Right lobe of liver (tissue), 6 donors: ENCODE measurements around the gene RASAL2. TPM values are rescaled to one million over a fixed set of nuclear protein-coding genes. Genes with fewer than 3 reads are reported as not detected.

Experiments used
- ATAC-seq, 4 donors: fragments of 200-7000 bp; cut with Tn5 transposase; one replicate each; pipeline ENCODE4 v1.9.1; 2020; ENCODE audit warnings: mild to moderate bottlenecking in 4 of 4, moderate library complexity in 4 of 4
- DNase-seq, 3 donors: peaks; one replicate each; pipeline ENCODE4 v3.0.0-alpha.2; 2020
- H3K27ac ChIP-seq, 3 donors: fragments of 200-600 bp; one replicate each; pipeline ENCODE4 v1.8.0; 2022
- H3K27me3 ChIP-seq, 2 donors: fragments of 200-600 bp; one replicate each; pipeline ENCODE4 v1.8.0; 2022
- H3K36me3 ChIP-seq, 4 donors: fragments of 200-600 bp; sonication (generic) in 1 of 4; one replicate each; pipeline versions ENCODE4 v1.5.1 to v1.8.0; 2017 to 2022; ENCODE audit warnings: control low read depth in 1 of 4
- H3K4me1 ChIP-seq, 4 donors: fragments of 200-600 bp; sonication (generic) in 1 of 4; one replicate each; pipeline versions ENCODE4 v1.5.1 to v1.8.0; 2017 to 2022; ENCODE audit warnings: control low read depth in 1 of 4
- H3K4me3 ChIP-seq, 3 donors: fragments of 200-600 bp; one replicate each; pipeline ENCODE4 v1.8.0; 2022
- H3K9me3 ChIP-seq, 4 donors: fragments of 200-600 bp; sonication (generic) in 1 of 4; one replicate each; pipeline versions ENCODE4 v1.5.1 to v1.8.0; 2017 to 2022; ENCODE audit warnings: control low read depth in 1 of 4
- POLR2A ChIP-seq: fragments of 450-650 bp; IDR thresholded peaks from one replicate; pipeline ENCODE4 v1.6.1; 2017; ENCODE audit warnings: antibody characterized with exemption, mild to moderate bottlenecking
- WGBS: methylation state at CpG from one replicate; pipeline ENCODE4 v1.1.6; 2018; ENCODE audit warnings: low coverage, low lambda C conversion rate; ENCODE audit not compliant: insufficient coverage; ENCODE audit errors: missing lambda C conversion rate; 5-methylcytosine and 5-hydroxymethylcytosine counted together
- intact Hi-C, 2 donors: fragments of 100-400 bp; cut with DNase I; formaldehyde crosslinking; loops; one replicate each; pipeline versions ENCODE4 v1.11.2 to v1.14.1; 2022
- total RNA-seq, 6 experiments: library from RNA; depleted of rRNA in 2 of 6; stranded (reverse); fragments of >200 nt in 2 of 6; fragmentation: NEBNext Ultra II Directional in 3 of 6; extraction: Animal tissue kit (Norgen Biotek cat#: 25700) in 3 of 6; gene quantifications; one replicate each; pipeline versions ENCODE4 v1.1.0 to v1.2.4, GENCODE V29; 2016 to 2023
- TF ChIP-seq, protein P1 (sequence below), 4 donors: fragments of 200-600 bp in 3 of 4; fragments of 450-650 bp in 1 of 4; IDR thresholded peaks; one replicate each; pipeline versions ENCODE4 v1.5.1 to v1.8.0; 2016 to 2022; ENCODE audit warnings: antibody characterized with exemption in 4 of 4, mild to moderate bottlenecking in 2 of 4
- donor health status: DM: no; HTN: yes; CAD: no.
- donor health status: DM: no; HTN: no; CAD: no.
- donor health status: DM: no; HTN: no; CAD: no.
- donor health status: DM: no; HTN: yes; CAD: no.
- donor health status: DM: no; HTN: yes; CAD: no.

RASAL2 gene
- total RNA-seq, 6 experiments from 2014 or later: 3.6 to 6.0 (median 5.2) TPM

DNA sequence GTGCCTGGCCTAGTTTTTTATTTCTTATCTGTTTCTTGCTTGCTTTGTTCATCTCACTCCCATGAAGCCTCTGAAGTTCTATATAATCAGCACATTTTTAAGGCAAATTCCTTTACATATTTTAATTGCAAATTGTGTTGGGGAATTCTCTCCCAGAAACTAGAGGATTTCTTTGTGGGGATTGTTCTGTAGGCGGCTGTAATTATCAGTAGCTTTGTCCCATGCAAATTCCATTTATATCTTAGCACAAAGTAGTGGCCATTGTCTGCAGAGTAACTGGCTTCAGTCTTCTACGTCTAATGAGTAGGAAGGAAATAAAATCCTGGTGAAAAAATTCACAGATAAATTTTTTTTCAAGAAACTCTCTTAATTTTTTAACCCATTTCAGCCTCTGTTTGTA is 367.2 kb downstream of the RASAL2 start:
- intact Hi-C loops: no loop called here
- no peak for TF ChIP-seq POLR2A
- TF ChIP-seq, protein P1, sequence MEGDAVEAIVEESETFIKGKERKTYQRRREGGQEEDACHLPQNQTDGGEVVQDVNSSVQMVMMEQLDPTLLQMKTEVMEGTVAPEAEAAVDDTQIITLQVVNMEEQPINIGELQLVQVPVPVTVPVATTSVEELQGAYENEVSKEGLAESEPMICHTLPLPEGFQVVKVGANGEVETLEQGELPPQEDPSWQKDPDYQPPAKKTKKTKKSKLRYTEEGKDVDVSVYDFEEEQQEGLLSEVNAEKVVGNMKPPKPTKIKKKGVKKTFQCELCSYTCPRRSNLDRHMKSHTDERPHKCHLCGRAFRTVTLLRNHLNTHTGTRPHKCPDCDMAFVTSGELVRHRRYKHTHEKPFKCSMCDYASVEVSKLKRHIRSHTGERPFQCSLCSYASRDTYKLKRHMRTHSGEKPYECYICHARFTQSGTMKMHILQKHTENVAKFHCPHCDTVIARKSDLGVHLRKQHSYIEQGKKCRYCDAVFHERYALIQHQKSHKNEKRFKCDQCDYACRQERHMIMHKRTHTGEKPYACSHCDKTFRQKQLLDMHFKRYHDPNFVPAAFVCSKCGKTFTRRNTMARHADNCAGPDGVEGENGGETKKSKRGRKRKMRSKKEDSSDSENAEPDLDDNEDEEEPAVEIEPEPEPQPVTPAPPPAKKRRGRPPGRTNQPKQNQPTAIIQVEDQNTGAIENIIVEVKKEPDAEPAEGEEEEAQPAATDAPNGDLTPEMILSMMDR (IDR thresholded peaks at IDR 0.05): no peak
- no peaks in the 10 kb centered on the region for H3K4me1 ChIP-seq
- DNase-seq (no peak), ATAC-seq (no peak)
- H3K9me3 ChIP-seq: no peaks in the 10 kb centered on the region
- H3K27ac ChIP-seq: no peak overlapping the region
- peaks cover 0 to 3% (median under 1%) of the 10 kb centered on the region in 4 donors for H3K36me3 ChIP-seq
- WGBS: 76% methylated on average over 2 of the region's 2 CpGs
- no peaks in the 10 kb centered on the region for H3K27me3 ChIP-seq
- H3K4me3 ChIP-seq: no peak overlapping the region

DNA sequence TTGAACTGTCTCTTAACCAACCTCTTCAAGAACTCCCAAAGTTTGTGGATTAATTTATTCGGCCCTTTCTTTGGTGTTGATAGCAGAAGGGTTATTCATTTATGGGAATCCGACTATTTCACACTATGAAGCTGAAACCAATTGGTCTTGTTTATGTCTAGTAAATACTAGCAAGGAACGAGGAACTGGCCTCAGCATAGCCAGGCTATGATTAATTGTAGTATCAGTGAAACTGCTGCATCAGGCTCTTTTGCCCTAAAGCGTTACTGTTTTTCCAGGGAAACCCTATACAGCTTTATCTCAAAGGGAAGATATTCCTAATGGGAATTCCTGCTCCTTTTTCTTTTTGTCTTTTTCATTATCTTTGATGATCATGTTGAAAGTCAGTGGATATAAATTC is 367.8 kb downstream of the RASAL2 start:
- TF ChIP-seq, protein P1 (IDR thresholded peaks at IDR 0.05): no peak
- TF ChIP-seq POLR2A: no peak
- WGBS: 72% methylated on average over 4 of the region's 4 CpGs
- no peak for ATAC-seq

DNA sequence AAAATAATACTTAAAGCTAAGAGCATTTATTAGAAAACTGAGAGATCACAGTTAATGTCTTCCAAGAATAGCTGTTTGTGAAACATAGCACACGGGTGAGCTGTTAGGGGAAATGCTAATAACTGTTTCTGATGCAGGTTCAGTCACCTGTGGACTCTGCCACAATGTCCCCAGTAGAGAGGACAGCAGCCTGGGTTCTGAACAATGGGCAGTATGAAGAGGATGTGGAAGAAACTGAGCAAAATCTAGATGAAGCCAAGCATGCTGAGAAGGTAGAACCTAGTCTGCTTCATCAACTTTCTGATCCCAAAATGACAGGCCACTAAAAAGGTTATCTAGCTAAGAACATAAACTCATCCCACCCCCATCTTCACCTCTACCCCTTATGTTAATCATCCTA is 370.2 kb downstream of the RASAL2 start:
- H3K27ac ChIP-seq: no peak overlapping the region
- no peaks in the 10 kb centered on the region for H3K9me3 ChIP-seq
- intact Hi-C loops: no loop called here
- no peak for ATAC-seq
- H3K4me1 ChIP-seq: no peaks in the 10 kb centered on the region
- no peaks in the 10 kb centered on the region for H3K27me3 ChIP-seq
- 83% methylated on average over 1 of the region's 1 CpG for WGBS
- H3K36me3 ChIP-seq: peaks cover 0 to 9% (median 4%) of the 10 kb centered on the region in 4 donors
- TF ChIP-seq POLR2A: no peak
- TF ChIP-seq, protein P1 (IDR thresholded peaks at IDR 0.05): no peak
- H3K4me3 ChIP-seq: no peak overlapping the region
- no peak for DNase-seq

More for the DNA sequence above, 367.8 kb downstream of the RASAL2 start:
- H3K4me1 ChIP-seq: no peaks in the 10 kb centered on the region
- H3K27ac ChIP-seq: no peak overlapping the region
- peaks cover 0 to 9% (median 1%) of the 10 kb centered on the region in 4 donors for H3K36me3 ChIP-seq
- intact Hi-C loops: no loop called here
- no peaks in the 10 kb centered on the region for H3K27me3 ChIP-seq
- H3K9me3 ChIP-seq: no peaks in the 10 kb centered on the region
- no peak for DNase-seq
- no peak overlapping the region for H3K4me3 ChIP-seq

DNA sequence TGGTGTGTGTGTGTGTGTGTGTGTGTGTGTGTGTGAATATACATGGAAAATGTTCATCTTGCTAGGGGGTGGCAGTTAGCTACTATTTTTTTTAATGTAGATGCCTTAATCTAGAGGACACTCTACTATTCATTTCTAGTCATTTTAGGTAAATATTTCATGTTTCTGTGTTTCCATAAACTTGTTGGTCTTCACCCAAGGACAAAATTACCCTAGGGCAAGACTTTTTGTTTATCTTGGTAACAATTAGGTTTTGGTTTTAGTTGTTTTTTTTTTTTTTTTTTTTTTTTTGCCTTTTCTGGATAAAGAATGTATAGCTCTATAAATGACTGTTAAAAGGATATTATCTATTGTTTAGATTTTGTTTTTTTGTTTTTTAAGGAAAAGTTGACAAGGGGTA is 370.7 kb downstream of the RASAL2 start:
- Histone ChIP-seq H3K4me3 (no peak overlapping the region), H3K4me1 (no peaks in the 10 kb centered on the region), H3K36me3 (peaks cover 0 to 9% (median 4%) of the 10 kb centered on the region in 4 donors), H3K9me3 (no peaks in the 10 kb centered on the region), H3K27ac (no peak overlapping the region), H3K27me3 (no peaks in the 10 kb centered on the region)
- no peak for ATAC-seq
- TF ChIP-seq POLR2A: no peak
- TF ChIP-seq, protein P1 (IDR thresholded peaks at IDR 0.05): no peak
- no peak for DNase-seq
- intact Hi-C loops: no loop called here

DNA sequence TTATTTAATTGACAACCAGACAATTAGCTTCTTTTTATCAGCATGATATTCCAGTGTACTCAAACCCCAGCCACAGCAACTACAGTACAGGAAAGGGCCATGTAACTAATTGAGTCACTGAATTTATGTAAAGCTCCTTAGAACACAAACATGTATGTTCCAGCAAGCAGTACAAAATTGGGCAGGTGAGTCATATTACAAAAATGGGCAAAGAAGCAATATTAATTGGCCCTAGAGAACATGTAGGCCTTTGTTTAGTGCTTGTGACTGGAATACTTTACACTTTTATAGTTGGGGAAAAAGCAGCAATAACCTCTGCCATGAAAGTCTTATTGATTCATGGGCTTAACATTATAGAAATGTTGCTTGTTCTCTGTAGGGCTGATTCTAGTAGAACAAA is 371.1 kb downstream of the RASAL2 start:
- Histone ChIP-seq H3K4me3 (no peak overlapping the region), H3K9me3 (no peaks in the 10 kb centered on the region), H3K27me3 (no peaks in the 10 kb centered on the region), H3K27ac (no peak overlapping the region), H3K36me3 (peaks cover 0 to 9% (median 4%) of the 10 kb centered on the region in 4 donors), H3K4me1 (no peaks in the 10 kb centered on the region)
- DNase-seq (no peak), ATAC-seq (no peak)
- intact Hi-C loops: no loop called here
- no peak for TF ChIP-seq POLR2A
- TF ChIP-seq, protein P1 (IDR thresholded peaks at IDR 0.05): no peak
